Activated effector memory CD4-positive, alpha-beta T cell treated with Interleukin-2 at 50 U/mL for 16 hours (primary cell): ENCODE measurements around the gene WWC1.
A peak's percentile ranks its signal among the peaks of the same experiment; 100 is the strongest.

Source experiments
- DNase-seq: peaks from one replicate; pipeline ENCODE4 v3.0.0-alpha.2; 2020

Gene WWC1

GRCh38 chr5:168365581-168366081 is 74.2 kb downstream of the WWC1 start:
- DNase-seq: no peak

- no peak for DNase-seq
Observed at GRCh38 chr5:168366116-168366515, 74.7 kb downstream of the WWC1 start.

GRCh38 chr5:168368854-168369253 is 77.4 kb downstream of the WWC1 start:
- DNase-seq: no peak

GRCh38 chr5:168370831-168371230 is 79.4 kb downstream of the WWC1 start:
- no peak for DNase-seq

- no peak for DNase-seq
Observed at GRCh38 chr5:168372356-168372946, 81.0 kb downstream of the WWC1 start.

- DNase-seq: no peak
Observed at GRCh38 chr5:168374532-168374931, 83.1 kb downstream of the WWC1 start.

- no peak for DNase-seq
Observed at GRCh38 chr5:168375214-168375613, 83.8 kb downstream of the WWC1 start.

GRCh38 chr5:168377525-168377924 is 86.1 kb downstream of the WWC1 start:
- DNase-seq: no peak

GRCh38 chr5:168378741-168379140 is 87.3 kb downstream of the WWC1 start:
- no peak for DNase-seq

GRCh38 chr5:168382421-168382820 is 91.0 kb downstream of the WWC1 start:
- no peak for DNase-seq

- DNase-seq: no peak
Observed at GRCh38 chr5:168390491-168390890, 99.0 kb downstream of the WWC1 start.

GRCh38 chr5:168393773-168394172 is 102.3 kb downstream of the WWC1 start:
- no peak for DNase-seq

GRCh38 chr5:168400429-168401220 is 109.2 kb downstream of the WWC1 start:
- DNase-seq: no peak

GRCh38 chr5:168401226-168401625 is 109.8 kb downstream of the WWC1 start:
- DNase-seq: no peak

- no peak for DNase-seq
Observed at GRCh38 chr5:168401880-168402279, 110.4 kb downstream of the WWC1 start.

GRCh38 chr5:168404365-168404764 is 112.9 kb downstream of the WWC1 start:
- DNase-seq: no peak

GRCh38 chr5:168407211-168407610 is 115.8 kb downstream of the WWC1 start:
- DNase-seq: no peak

GRCh38 chr5:168408561-168409305 is 117.3 kb downstream of the WWC1 start:
- no peak for DNase-seq

GRCh38 chr5:168409591-168410458 is 118.4 kb downstream of the WWC1 start:
- DNase-seq: peak; percentile 1

GRCh38 chr5:168411871-168412270 is 120.4 kb downstream of the WWC1 start:
- DNase-seq: no peak

- DNase-seq: no peak
Observed at GRCh38 chr5:168413062-168413461, 121.6 kb downstream of the WWC1 start.

- DNase-seq: no peak
Observed at GRCh38 chr5:168413596-168413995, 122.2 kb downstream of the WWC1 start.

GRCh38 chr5:168415401-168415800 is 124.0 kb downstream of the WWC1 start:
- no peak for DNase-seq
